SK-N-SH treated with all-trans-retinoic acid at 6 μM for 48 hours (cell line): Measurements from ENCODE around the gene ARHGAP12.
A peak's percentile ranks its signal among the peaks of the same experiment; 100 is the strongest.

Source experiments
- ATAC-seq: fragments of 200-7000 bp; cut with Tn5 transposase; 3 replicates; pipeline ENCODE4 v1.9.1; 2020; ENCODE audit warnings: mild to moderate bottlenecking, moderate library complexity
- ARNTL ChIP-seq: fragments of 450-650 bp; formaldehyde crosslinking; IDR thresholded peaks from 2 replicates; pipeline ENCODE4 v1.5.0; 2020; ENCODE audit warnings: low read depth, mild to moderate bottlenecking, moderate library complexity, borderline replicate concordance
- BACH2 ChIP-seq: fragments of 250-450 bp; sonication (Bioruptor Pico); IDR thresholded peaks from 2 replicates; pipeline ENCODE4 v1.9.0; 2021; ENCODE audit warnings: mild to moderate bottlenecking, borderline replicate concordance
- CSDC2 ChIP-seq: fragments of 250-450 bp; sonication (Bioruptor Pico); IDR thresholded peaks from 2 replicates; pipeline ENCODE4 v1.5.0; 2020; ENCODE audit warnings: mild to moderate bottlenecking, moderate library complexity
- CSRNP3 ChIP-seq: fragments of 250-450 bp; sonication (Bioruptor Pico); IDR thresholded peaks from 2 replicates; pipeline ENCODE4 v1.5.1; 2021; ENCODE audit warnings: mild to moderate bottlenecking, moderate library complexity
- ESRRG ChIP-seq: fragments of 250-450 bp; sonication (Bioruptor Pico); IDR thresholded peaks from 2 replicates; pipeline ENCODE4 v1.6.1; 2021; ENCODE audit warnings: mild to moderate bottlenecking
- GLIS3 ChIP-seq: fragments of 250-450 bp; sonication (Bioruptor Pico); IDR thresholded peaks from 2 replicates; pipeline ENCODE4 v1.5.0; 2020; ENCODE audit warnings: mild to moderate bottlenecking, moderate library complexity
- ISL1 ChIP-seq: fragments of 250-450 bp; sonication (Bioruptor Pico); IDR thresholded peaks from 2 replicates; pipeline ENCODE4 v2.1.2; 2022; ENCODE audit warnings: mild to moderate bottlenecking, moderate library complexity
- OSR1 ChIP-seq: fragments of 250-450 bp; sonication (Bioruptor Pico); IDR thresholded peaks from 2 replicates; pipeline ENCODE4 v1.8.0; 2022; ENCODE audit warnings: moderate library complexity, mild to moderate bottlenecking, inconsistent platforms
- PATZ1 ChIP-seq: fragments of 250-450 bp; sonication (Bioruptor Pico); IDR thresholded peaks from 2 replicates; pipeline ENCODE4 v1.8.0; 2020; ENCODE audit warnings: mild to moderate bottlenecking, moderate library complexity, borderline replicate concordance
- POU6F1 ChIP-seq: fragments of 250-450 bp; sonication (Bioruptor Pico); IDR thresholded peaks from 2 replicates; pipeline ENCODE4 v1.8.0; 2021; ENCODE audit warnings: low read depth, mild to moderate bottlenecking, moderate library complexity, borderline replicate concordance
- PPARA ChIP-seq: fragments of 250-450 bp; sonication (Bioruptor Pico); IDR thresholded peaks from 2 replicates; pipeline ENCODE4 v1.5.0; 2020; ENCODE audit warnings: mild to moderate bottlenecking, borderline replicate concordance
- RARB ChIP-seq: fragments of 250-450 bp; sonication (Bioruptor Pico); IDR thresholded peaks from 2 replicates; pipeline ENCODE4 v1.8.0; 2021; ENCODE audit warnings: mild to moderate bottlenecking, moderate library complexity
- SNAI2 ChIP-seq: fragments of 250-450 bp; sonication (Bioruptor Pico); IDR thresholded peaks from 2 replicates; pipeline ENCODE4 v1.5.0; 2020; ENCODE audit warnings: mild to moderate bottlenecking, moderate library complexity
- TCF4 ChIP-seq: fragments of 250-450 bp; sonication (Bioruptor Pico); IDR thresholded peaks from 2 replicates; pipeline ENCODE4 v1.8.0; 2021; ENCODE audit warnings: mild to moderate bottlenecking, moderate library complexity, borderline replicate concordance
- TSHZ2 ChIP-seq: fragments of 250-450 bp; sonication (Bioruptor Pico); IDR thresholded peaks from 2 replicates; pipeline ENCODE4 v1.5.0; 2020; ENCODE audit warnings: mild to moderate bottlenecking, moderate library complexity
- ZC3H10 ChIP-seq: fragments of 250-450 bp; sonication (Bioruptor Pico); IDR thresholded peaks from 2 replicates; pipeline ENCODE4 v1.5.1; 2021; ENCODE audit warnings: mild to moderate bottlenecking, moderate library complexity
- ZFP3 ChIP-seq: fragments of 250-450 bp; sonication (Bioruptor Pico); IDR thresholded peaks from 2 replicates; pipeline ENCODE4 v1.5.0; 2020; ENCODE audit warnings: mild to moderate bottlenecking, moderate library complexity
- ZFP30 ChIP-seq: fragments of 450-650 bp; formaldehyde crosslinking; IDR thresholded peaks from 2 replicates; pipeline ENCODE4 v1.5.0; 2022; ENCODE audit warnings: mild to moderate bottlenecking, moderate library complexity
- ZNF565 ChIP-seq: fragments of 450-650 bp; formaldehyde crosslinking; conservative IDR thresholded peaks from 2 replicates; pipeline ENCODE4 v1.5.0; 2020; ENCODE audit warnings: low read depth, mild to moderate bottlenecking, moderate library complexity
- ZNF70 ChIP-seq: fragments of 450-650 bp; formaldehyde crosslinking; IDR thresholded peaks from 2 replicates; pipeline ENCODE4 v1.5.0; 2020; ENCODE audit warnings: mild to moderate bottlenecking, moderate library complexity
- ZNF8 ChIP-seq: fragments of 450-650 bp; formaldehyde crosslinking; IDR thresholded peaks from 2 replicates; pipeline ENCODE4 v1.5.0; 2020; ENCODE audit warnings: mild to moderate bottlenecking, moderate library complexity

The ARHGAP12 gene

GRCh38 chr10:31867646-31868045 is 61.0 kb downstream of the ARHGAP12 start:
- no peak for ATAC-seq
- TF ChIP-seq GLIS3 (CRISPR knock-in tag) (no peak), TSHZ2 (CRISPR knock-in tag) (no peak), TCF4 (CRISPR knock-in tag) (no peak), ZFP30 (no peak), RARB (no peak), CSDC2 (no peak), PATZ1 (CRISPR knock-in tag) (no peak), ZFP3 (CRISPR knock-in tag) (no peak), ZNF565 (CRISPR knock-in tag) (no peak), SNAI2 (CRISPR knock-in tag) (no peak), ISL1 (CRISPR knock-in tag) (no peak), POU6F1 (no peak), PPARA (no peak)
- TF ChIP-seq, all 23 proteins: peak for 0

- ATAC-seq, result no peak
- TF ChIP-seq BACH2 (CRISPR knock-in tag), result no peak
- no peak for TF ChIP-seq TSHZ2 (CRISPR knock-in tag)
- no peak for TF ChIP-seq ZFP3 (CRISPR knock-in tag)
- no peak for TF ChIP-seq PPARA
- TF ChIP-seq RARB, result no peak
- TF ChIP-seq ESRRG (CRISPR knock-in tag), result no peak
- no peak for TF ChIP-seq OSR1
- no peak for TF ChIP-seq ZNF8 (CRISPR knock-in tag)
- TF ChIP-seq TCF4 (CRISPR knock-in tag), result no peak
- TF ChIP-seq ZNF70 (CRISPR knock-in tag), result no peak
- no peak for TF ChIP-seq ZC3H10 (CRISPR knock-in tag)
- no peak for TF ChIP-seq ZNF565 (CRISPR knock-in tag)
- TF ChIP-seq, all 23 proteins: peak for 0
These were observed 62.4 kb downstream of the ARHGAP12 start for GRCh38 chr10:31866118-31866670.

GRCh38 chr10:31864834-31865518 is 63.7 kb downstream of the ARHGAP12 start:
- ATAC-seq, result peak; percentile 59
- TF ChIP-seq GLIS3 (CRISPR knock-in tag), result no peak
- TF ChIP-seq ZFP30, result no peak
- TF ChIP-seq ISL1 (CRISPR knock-in tag), result no peak
- TF ChIP-seq CSRNP3 (CRISPR knock-in tag), result no peak
- TF ChIP-seq ZNF565 (CRISPR knock-in tag), result no peak
- no peak for TF ChIP-seq TSHZ2 (CRISPR knock-in tag)
- TF ChIP-seq ZNF70 (CRISPR knock-in tag), result no peak
- TF ChIP-seq SNAI2 (CRISPR knock-in tag), result no peak
- TF ChIP-seq BACH2 (CRISPR knock-in tag), result no peak
- no peak for TF ChIP-seq RARB
- TF ChIP-seq ARNTL (CRISPR knock-in tag), result no peak
- TF ChIP-seq ESRRG (CRISPR knock-in tag), result no peak
